SK-N-SH (cell line): Measurements from ENCODE around the gene GPR15LG. TPM values are rescaled to one million over a fixed set of nuclear protein-coding genes. Genes with fewer than 3 reads are reported as not detected.

ENCODE experiments used
- CTCF ChIA-PET: fragments of 300-600, 350-600 bp; formaldehyde crosslinking; extraction: SDS; loops from one replicate; lab custom pipeline; 2021; lab: Yijun Ruan, JAX
- POLR2A ChIA-PET: fragments of 350-600 bp; sonication (Branson Sonifier 250); formaldehyde crosslinking; extraction: SDS; loops from one replicate; lab custom pipeline; 2020; ENCODE audit warnings: antibody characterized with exemption, inconsistent platforms; lab: Yijun Ruan, JAX
- DNase-seq: peaks from one replicate; pipeline ENCODE4 v3.0.0; 2012
- H2AFZ ChIP-seq: fragments of 200-600 bp; sonication (generic); 2 replicates; pipeline ENCODE4 v1.8.1; 2016; ENCODE audit warnings: antibody characterized with exemption, mild to moderate bottlenecking, low read depth
- H3F3A ChIP-seq: fragments of 200-600 bp; sonication (generic); replicated peaks from 2 replicates; pipeline ENCODE3; 2016; ENCODE audit warnings: antibody characterized with exemption, mild to moderate bottlenecking; ENCODE audit not compliant: insufficient read depth
- H3K27ac ChIP-seq, 2 experiments: fragments of 200-500 bp in 1 of 2; fragments of 200-600 bp in 1 of 2; sonication (Bioruptor generic) in 1 of 2; sonication (generic), shearing (Covaris generic) in 1 of 2; 2 replicates each; pipeline versions ENCODE4 v1.5.1 to v1.6.1; 2014 to 2016; ENCODE audit warnings: low read depth in 2 of 2, inconsistent platforms in 1 of 2, low read length in 1 of 2, mild to moderate bottlenecking in 1 of 2, mixed read lengths in 1 of 2
- H3K27me3 ChIP-seq: fragments of 200-600 bp; sonication (generic), shearing (Covaris generic); 2 replicates; pipeline ENCODE4 v1.6.1; 2016; ENCODE audit warnings: mixed run types; ENCODE audit not compliant: insufficient read depth
- H3K36me3 ChIP-seq, 2 experiments: fragments of 200-500 bp in 1 of 2; fragments of 200-600 bp in 1 of 2; sonication (Bioruptor generic) in 1 of 2; sonication (generic) in 1 of 2; replicated peaks in 1 of 2; 2 replicates each; pipeline versions ENCODE3 to v1.5.1; 2014 to 2016; ENCODE audit warnings: low read length in 1 of 2, mild to moderate bottlenecking in 1 of 2; ENCODE audit not compliant: insufficient read depth in 2 of 2, control insufficient read depth in 1 of 2
- H3K4me1 ChIP-seq, 2 experiments: fragments of 200-500 bp in 1 of 2; fragments of 200-600 bp in 1 of 2; sonication (Bioruptor generic) in 1 of 2; sonication (generic), shearing (Covaris generic) in 1 of 2; 2 replicates each; pipeline versions ENCODE4 v1.5.1 to v1.6.1; 2014 to 2016; ENCODE audit warnings: low read depth in 1 of 2, low read length in 1 of 2, mixed run types in 1 of 2; ENCODE audit not compliant: insufficient read depth in 2 of 2, control insufficient read depth in 1 of 2
- H3K4me2 ChIP-seq: fragments of 200-600 bp; sonication (generic), shearing (Covaris generic); 2 replicates; pipeline ENCODE4 v1.6.1; 2017; ENCODE audit warnings: mixed run types
- H3K4me3 ChIP-seq, 2 experiments: fragments of 200-500 bp in 1 of 2; fragments of 200-600 bp in 1 of 2; sonication (Bioruptor generic) in 1 of 2; sonication (generic), shearing (Covaris generic) in 1 of 2; 2 replicates each; pipeline versions ENCODE4 v1.5.1 to v1.8.1; 2014 to 2016; ENCODE audit warnings: low read depth in 2 of 2, inconsistent platforms in 1 of 2, low read length in 1 of 2, mild to moderate bottlenecking in 1 of 2, mixed read lengths in 1 of 2, moderate library complexity in 1 of 2
- H3K79me2 ChIP-seq: fragments of 200-600 bp; sonication (generic); 2 replicates; pipeline ENCODE4 v1.8.1; 2017; ENCODE audit warnings: mild to moderate bottlenecking; ENCODE audit not compliant: insufficient read depth
- H3K9ac ChIP-seq: fragments of 200-600 bp; sonication (generic); 2 replicates; pipeline ENCODE4 v1.6.1; 2017; ENCODE audit warnings: mixed run types
- H3K9me2 ChIP-seq: fragments of 200-600 bp; sonication (generic); 2 replicates; pipeline ENCODE4 v1.6.1; 2017; ENCODE audit warnings: mixed run types
- H3K9me3 ChIP-seq: fragments of 200-600 bp; sonication (generic); 2 replicates; pipeline ENCODE4 v1.6.1; 2017; ENCODE audit warnings: mixed run types, mild to moderate bottlenecking, moderate library complexity
- H4K20me1 ChIP-seq: fragments of 200-600 bp; sonication (generic); 2 replicates; pipeline ENCODE4 v1.6.1; 2017; ENCODE audit warnings: mild to moderate bottlenecking, mixed run types; ENCODE audit not compliant: insufficient read depth
- ELF1 ChIP-seq: IDR thresholded peaks from 2 replicates; pipeline ENCODE4 v1.4.0; 2012
- EP300 ChIP-seq, 2 experiments: IDR thresholded peaks; 2 replicates each; pipeline versions ENCODE4 v1.4.0 to v1.6.1; 2012; ENCODE audit warnings: borderline replicate concordance in 1 of 2, low read depth in 1 of 2, low read length in 1 of 2
- EZH2phosphoT487 ChIP-seq: fragments of 200-600 bp; sonication (generic); IDR thresholded peaks from 2 replicates; pipeline ENCODE4 v1.6.1; 2017; ENCODE audit warnings: low read depth, mixed run types, mild to moderate bottlenecking, antibody characterized with exemption, moderate library complexity, borderline replicate concordance
- FOSL2 ChIP-seq: IDR thresholded peaks from 2 replicates; pipeline ENCODE4 v1.4.0; 2012; ENCODE audit warnings: low read depth, mild to moderate bottlenecking, moderate library complexity, borderline replicate concordance
- FOXM1 ChIP-seq: IDR thresholded peaks from 2 replicates; pipeline ENCODE4 v1.4.0; 2012; ENCODE audit warnings: low read depth, mild to moderate bottlenecking
- GATA2 ChIP-seq: sonication (generic); formaldehyde crosslinking; IDR thresholded peaks from 2 replicates; pipeline ENCODE4 v1.5.0; 2020; ENCODE audit warnings: mild to moderate bottlenecking, missing genetic modification reagents
- JUND ChIP-seq: IDR thresholded peaks from 2 replicates; pipeline ENCODE4 v1.4.0; 2012
- MEF2A ChIP-seq: IDR thresholded peaks from 2 replicates; pipeline ENCODE4 v1.4.0; 2012; ENCODE audit warnings: low read depth, borderline replicate concordance
- NRF1 ChIP-seq: IDR thresholded peaks from 2 replicates; pipeline ENCODE4 v1.6.1; 2012; ENCODE audit warnings: low read depth, mild to moderate bottlenecking, low read length
- RAD21 ChIP-seq: IDR thresholded peaks from 2 replicates; pipeline ENCODE4 v1.6.1; 2012; ENCODE audit warnings: mild to moderate bottlenecking, low read length
- RFX5 ChIP-seq: IDR thresholded peaks from 2 replicates; pipeline ENCODE4 v1.6.1; 2012; ENCODE audit warnings: mild to moderate bottlenecking, improper control_type of control experiment, low read length
- RXRA ChIP-seq: IDR thresholded peaks from 2 replicates; pipeline ENCODE4 v1.4.0; 2012; ENCODE audit warnings: low read depth, mild to moderate bottlenecking, borderline replicate concordance
- SMC3 ChIP-seq: IDR thresholded peaks from 2 replicates; pipeline ENCODE4 v1.6.1; 2012; ENCODE audit warnings: low read depth, low read length, improper control_type of control experiment
- TCF12 ChIP-seq: IDR thresholded peaks from 2 replicates; pipeline ENCODE4 v1.4.0; 2012
- WGBS: methylation state at CpG from one replicate; pipeline ENCODE4 v1.1.6; 2017; ENCODE audit warnings: low lambda C conversion rate; 5-methylcytosine and 5-hydroxymethylcytosine counted together
- polyA plus RNA-seq, 3 experiments: library from polyadenylated mRNA; depleted of rRNA; stranded (reverse); fragments of >200 nt; gene quantifications; 2 replicates each; pipeline ENCODE4 v1.2.3, GENCODE V29; 2012
- TF ChIP-seq, protein P1 (sequence below): fragments of 200-600 bp; sonication (generic); IDR thresholded peaks from 2 replicates; pipeline ENCODE4 v1.6.1; 2017; ENCODE audit warnings: antibody characterized with exemption, mild to moderate bottlenecking, moderate library complexity
- TF ChIP-seq, protein P2 (sequence below): IDR thresholded peaks from 2 replicates; pipeline ENCODE4; 2012
- TF ChIP-seq, protein P3 (sequence below): fragments of 150-350 bp; IDR thresholded peaks from 2 replicates; pipeline ENCODE4 v1.6.1; 2016; ENCODE audit warnings: mild to moderate bottlenecking, low read depth, low read length
- TF ChIP-seq, protein P4 (sequence below): IDR thresholded peaks from 2 replicates; pipeline ENCODE4 v1.4.0; 2012; ENCODE audit warnings: low read depth, borderline replicate concordance

The GPR15LG gene
- polyA plus RNA-seq, 1 of the 3 experiments (the other 2 are of a cell fraction): not detected

DNA sequence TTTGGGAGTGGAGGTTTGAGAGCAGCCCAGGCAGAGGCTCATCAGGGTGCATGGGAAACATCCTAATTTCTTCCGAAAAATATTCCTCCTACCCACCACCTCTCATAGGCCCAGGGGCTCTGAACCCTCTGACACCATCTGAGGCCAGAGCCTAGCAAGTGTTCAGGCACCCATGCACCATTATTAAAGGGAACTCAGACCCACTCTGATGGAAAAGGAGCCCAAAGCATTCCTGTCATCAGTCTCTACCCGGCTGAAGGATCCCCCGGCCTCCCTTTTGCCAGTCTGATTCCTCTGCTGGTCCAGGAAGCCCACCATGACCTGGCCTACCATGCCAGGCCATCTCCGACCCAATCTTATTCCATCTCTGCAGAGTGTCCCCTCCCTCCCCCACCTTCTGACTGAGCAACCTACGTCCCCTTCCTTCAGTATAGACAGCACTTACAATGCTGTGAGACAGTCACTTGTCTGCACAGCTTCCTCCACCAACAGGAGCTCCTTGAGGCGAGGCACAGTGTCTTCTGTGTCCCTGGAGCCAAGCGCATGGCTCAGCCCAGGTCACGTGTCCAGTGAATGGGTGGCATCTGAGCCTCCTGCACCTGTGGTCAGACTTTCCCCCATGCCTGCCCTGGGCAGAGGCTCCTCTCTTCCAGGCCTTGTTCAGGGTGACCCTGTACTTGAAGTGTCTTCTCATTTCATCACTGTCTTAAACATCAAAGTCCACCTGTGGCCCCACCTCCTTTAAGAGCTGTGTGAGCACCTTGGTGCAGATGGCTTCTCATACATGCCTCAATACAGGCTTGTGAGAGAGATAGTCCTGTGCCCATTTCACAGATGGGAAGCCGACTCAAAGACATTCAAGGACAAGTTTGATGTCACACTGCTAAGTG lies 889 bp upstream of the GPR15LG start (continued):
- TF ChIP-seq, protein P1, sequence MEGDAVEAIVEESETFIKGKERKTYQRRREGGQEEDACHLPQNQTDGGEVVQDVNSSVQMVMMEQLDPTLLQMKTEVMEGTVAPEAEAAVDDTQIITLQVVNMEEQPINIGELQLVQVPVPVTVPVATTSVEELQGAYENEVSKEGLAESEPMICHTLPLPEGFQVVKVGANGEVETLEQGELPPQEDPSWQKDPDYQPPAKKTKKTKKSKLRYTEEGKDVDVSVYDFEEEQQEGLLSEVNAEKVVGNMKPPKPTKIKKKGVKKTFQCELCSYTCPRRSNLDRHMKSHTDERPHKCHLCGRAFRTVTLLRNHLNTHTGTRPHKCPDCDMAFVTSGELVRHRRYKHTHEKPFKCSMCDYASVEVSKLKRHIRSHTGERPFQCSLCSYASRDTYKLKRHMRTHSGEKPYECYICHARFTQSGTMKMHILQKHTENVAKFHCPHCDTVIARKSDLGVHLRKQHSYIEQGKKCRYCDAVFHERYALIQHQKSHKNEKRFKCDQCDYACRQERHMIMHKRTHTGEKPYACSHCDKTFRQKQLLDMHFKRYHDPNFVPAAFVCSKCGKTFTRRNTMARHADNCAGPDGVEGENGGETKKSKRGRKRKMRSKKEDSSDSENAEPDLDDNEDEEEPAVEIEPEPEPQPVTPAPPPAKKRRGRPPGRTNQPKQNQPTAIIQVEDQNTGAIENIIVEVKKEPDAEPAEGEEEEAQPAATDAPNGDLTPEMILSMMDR: no peak
- TF ChIP-seq NRF1 (no peak), RXRA (no peak), FOXM1 (no peak)
- TF ChIP-seq, protein P2, sequence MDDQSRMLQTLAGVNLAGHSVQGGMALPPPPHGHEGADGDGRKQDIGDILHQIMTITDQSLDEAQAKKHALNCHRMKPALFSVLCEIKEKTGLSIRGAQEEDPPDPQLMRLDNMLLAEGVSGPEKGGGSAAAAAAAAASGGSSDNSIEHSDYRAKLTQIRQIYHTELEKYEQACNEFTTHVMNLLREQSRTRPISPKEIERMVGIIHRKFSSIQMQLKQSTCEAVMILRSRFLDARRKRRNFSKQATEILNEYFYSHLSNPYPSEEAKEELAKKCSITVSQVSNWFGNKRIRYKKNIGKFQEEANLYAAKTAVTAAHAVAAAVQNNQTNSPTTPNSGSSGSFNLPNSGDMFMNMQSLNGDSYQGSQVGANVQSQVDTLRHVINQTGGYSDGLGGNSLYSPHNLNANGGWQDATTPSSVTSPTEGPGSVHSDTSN: no peak

DNA sequence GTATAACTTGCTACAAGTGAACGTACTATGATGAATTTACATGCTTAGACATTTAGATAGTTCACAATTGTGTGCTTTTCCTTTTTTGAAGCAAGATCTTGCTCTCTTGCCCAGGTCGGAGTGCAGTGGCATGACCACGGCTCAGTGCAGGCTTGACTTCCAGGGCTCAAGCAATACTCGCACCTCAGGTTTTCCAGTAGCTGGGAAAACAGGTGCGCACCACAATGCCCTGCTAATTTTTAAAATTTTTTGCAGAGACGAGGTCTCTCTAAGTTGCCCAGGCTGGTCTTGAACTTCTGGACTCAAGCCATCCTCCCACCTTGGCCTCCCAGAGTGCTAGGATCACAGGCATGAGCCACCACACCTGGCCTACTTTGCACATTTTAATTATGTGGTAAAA lies 1.8 kb downstream of the GPR15LG start:
- POLR2A ChIA-PET: no interaction called here
- H3K9me2 ChIP-seq: no peaks in the 10 kb centered on the region
- H3F3A ChIP-seq: no peaks in the 10 kb centered on the region
- H3K4me3 ChIP-seq: no peak overlapping the region
- no peak overlapping the region for H3K27ac ChIP-seq
- DNase-seq: no peak
- no peak for TF ChIP-seq TCF12
- TF ChIP-seq RXRA: no peak
- TF ChIP-seq, protein P2: no peak
- TF ChIP-seq MEF2A: no peak
- TF ChIP-seq EZH2phosphoT487: no peak
- TF ChIP-seq JUND: no peak
- TF ChIP-seq SMC3: no peak
- no peak overlapping the region for H3K4me2 ChIP-seq
- peaks cover 0 to 8% of the 10 kb centered on the region in 2 experiments; a peak in 1 of 4 replicates for H3K4me1 ChIP-seq
- H3K79me2 ChIP-seq: no peaks in the 10 kb centered on the region
- WGBS: 60% methylated on average over 6 of the region's 6 CpGs
- CTCF ChIA-PET: no interaction called here
- no peak overlapping the region for H3K9ac ChIP-seq
- no peak overlapping the region for H2AFZ ChIP-seq
- H3K36me3 ChIP-seq: no peaks in the 10 kb centered on the region
- H4K20me1 ChIP-seq: no peaks in the 10 kb centered on the region
- H3K9me3 ChIP-seq: no peaks in the 10 kb centered on the region
- no peaks in the 10 kb centered on the region for H3K27me3 ChIP-seq

DNA sequence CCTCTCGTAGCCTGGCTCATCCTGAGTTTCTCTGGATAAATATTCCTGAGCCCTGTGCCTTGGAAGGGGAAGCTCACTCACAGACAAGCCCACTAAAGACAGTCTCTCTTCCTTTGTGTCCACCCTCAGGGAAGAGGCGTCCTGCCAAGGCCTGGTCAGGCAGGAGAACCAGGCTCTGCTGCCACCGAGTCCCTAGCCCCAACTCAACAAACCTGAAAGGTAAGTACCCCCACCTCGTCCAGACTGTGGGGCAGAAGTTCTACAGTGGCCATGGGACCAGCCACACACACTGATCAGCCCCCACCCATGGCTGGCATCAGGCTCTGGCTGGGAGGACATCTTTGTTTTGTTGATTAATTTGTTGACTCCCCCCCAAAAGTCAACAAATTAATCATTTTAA lies 2.8 kb downstream of the GPR15LG start:
- H3K9ac ChIP-seq: no peak overlapping the region
- peaks cover 0 to 8% of the 10 kb centered on the region in 2 experiments; a peak in 1 of 4 replicates for H3K4me1 ChIP-seq
- no peak overlapping the region for H3K27ac ChIP-seq
- ChIA-PET CTCF (no interaction called here), POLR2A (no interaction called here)
- H3K9me3 ChIP-seq: no peaks in the 10 kb centered on the region
- no peaks in the 10 kb centered on the region for H3K9me2 ChIP-seq
- H3K4me2 ChIP-seq: no peak overlapping the region
- H4K20me1 ChIP-seq: no peaks in the 10 kb centered on the region
- no peak overlapping the region for H2AFZ ChIP-seq
- H3K4me3 ChIP-seq: no peak overlapping the region
- H3K36me3 ChIP-seq: no peaks in the 10 kb centered on the region
- no peaks in the 10 kb centered on the region for H3F3A ChIP-seq
- no peaks in the 10 kb centered on the region for H3K79me2 ChIP-seq
- 12% methylated on average over 2 of the region's 4 CpGs for whole genome bisulfite sequencing
- no peaks in the 10 kb centered on the region for H3K27me3 ChIP-seq
- DNase-seq: no peak
- TF ChIP-seq, protein P3, sequence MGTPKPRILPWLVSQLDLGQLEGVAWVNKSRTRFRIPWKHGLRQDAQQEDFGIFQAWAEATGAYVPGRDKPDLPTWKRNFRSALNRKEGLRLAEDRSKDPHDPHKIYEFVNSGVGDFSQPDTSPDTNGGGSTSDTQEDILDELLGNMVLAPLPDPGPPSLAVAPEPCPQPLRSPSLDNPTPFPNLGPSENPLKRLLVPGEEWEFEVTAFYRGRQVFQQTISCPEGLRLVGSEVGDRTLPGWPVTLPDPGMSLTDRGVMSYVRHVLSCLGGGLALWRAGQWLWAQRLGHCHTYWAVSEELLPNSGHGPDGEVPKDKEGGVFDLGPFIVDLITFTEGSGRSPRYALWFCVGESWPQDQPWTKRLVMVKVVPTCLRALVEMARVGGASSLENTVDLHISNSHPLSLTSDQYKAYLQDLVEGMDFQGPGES: no peak
- TF ChIP-seq ELF1 (no peak), RFX5 (no peak), EP300 (IDR thresholded peaks at IDR 0.05; ENCODE audit: borderline replicate concordance in 1 of 2, low read depth in 1 of 2, low read length in 1 of 2) (no peak), GATA2 (CRISPR knock-in tag) (no peak), TCF12 (no peak), RAD21 (no peak), FOSL2 (no peak), FOXM1 (no peak), JUND (no peak)
- TF ChIP-seq, protein P4, sequence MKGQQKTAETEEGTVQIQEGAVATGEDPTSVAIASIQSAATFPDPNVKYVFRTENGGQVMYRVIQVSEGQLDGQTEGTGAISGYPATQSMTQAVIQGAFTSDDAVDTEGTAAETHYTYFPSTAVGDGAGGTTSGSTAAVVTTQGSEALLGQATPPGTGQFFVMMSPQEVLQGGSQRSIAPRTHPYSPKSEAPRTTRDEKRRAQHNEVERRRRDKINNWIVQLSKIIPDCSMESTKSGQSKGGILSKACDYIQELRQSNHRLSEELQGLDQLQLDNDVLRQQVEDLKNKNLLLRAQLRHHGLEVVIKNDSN: no peak
